Karpas-422 (cell line): ENCODE results near the gene VSIG4. TPM values are rescaled to one million over a fixed set of nuclear protein-coding genes. Genes with fewer than 3 reads are reported as not detected.

Source experiments
- DNase-seq: peaks from one replicate; pipeline ENCODE4 v3.0.0-alpha.2; 2015
- H2AFZ ChIP-seq: fragments of 200-600 bp; sonication (generic); 2 replicates; pipeline ENCODE4 v1.6.1; 2014; ENCODE audit warnings: antibody characterized with exemption, low read length, mixed read lengths
- H3K27ac ChIP-seq: fragments of 200-600 bp; sonication (generic); 2 replicates; pipeline ENCODE4 v1.5.1; 2014; ENCODE audit warnings: mild to moderate bottlenecking, low read length, moderate library complexity
- H3K27me3 ChIP-seq: fragments of 200-600 bp; sonication (generic); 2 replicates; pipeline ENCODE4 v1.6.1; 2014; ENCODE audit warnings: low read length, mixed read lengths
- H3K36me3 ChIP-seq: fragments of 200-600 bp; sonication (generic); 2 replicates; pipeline ENCODE4 v1.6.1; 2014; ENCODE audit warnings: low read length, mixed read lengths; ENCODE audit not compliant: insufficient read depth
- H3K4me1 ChIP-seq: fragments of 200-600 bp; sonication (generic); 2 replicates; pipeline ENCODE4 v1.6.1; 2014; ENCODE audit warnings: mild to moderate bottlenecking, low read length, mixed read lengths
- H3K4me2 ChIP-seq: fragments of 200-600 bp; sonication (generic); 2 replicates; pipeline ENCODE4 v1.6.1; 2014; ENCODE audit warnings: low read length, low read depth, mild to moderate bottlenecking; ENCODE audit not compliant: poor library complexity, severe bottlenecking
- H3K4me3 ChIP-seq: fragments of 200-600 bp; sonication (generic); 2 replicates; pipeline ENCODE4 v1.5.1; 2014; ENCODE audit warnings: mild to moderate bottlenecking, antibody characterized with exemption, low read length, mixed read lengths
- H3K79me2 ChIP-seq: fragments of 200-600 bp; sonication (generic); 2 replicates; pipeline ENCODE4 v1.6.1; 2014; ENCODE audit warnings: mild to moderate bottlenecking, low read length, mixed read lengths
- H3K9ac ChIP-seq: fragments of 200-600 bp; sonication (generic); 2 replicates; pipeline ENCODE4 v1.6.0; 2014; ENCODE audit warnings: low read length
- H3K9me2 ChIP-seq: fragments of 200-600 bp; sonication (generic), shearing (Covaris generic); replicated peaks from 2 replicates; pipeline ENCODE4 v1.6.0; 2014; ENCODE audit warnings: mild to moderate bottlenecking, low read length, moderate library complexity; ENCODE audit not compliant: insufficient read depth
- H3K9me3 ChIP-seq: fragments of 300-700, 200-600 bp; sonication (generic); 2 replicates; pipeline ENCODE4 v1.6.1; 2014; ENCODE audit warnings: low read length, mixed read lengths
- H4K20me1 ChIP-seq: fragments of 200-600 bp; sonication (generic); 2 replicates; pipeline ENCODE4 v1.6.1; 2014; ENCODE audit warnings: mild to moderate bottlenecking, antibody characterized with exemption, low read length, low read depth; ENCODE audit not compliant: insufficient read depth
- total RNA-seq: library from RNA; depleted of rRNA; stranded (reverse); fragments of >200 nt; shearing (Covaris generic); gene quantifications from 2 replicates; pipeline ENCODE4 v1.2.3, GENCODE V29; 2014; ENCODE audit warnings: low replicate concordance

Gene VSIG4
- total RNA-seq, 1 experiment from 2014 or later: not detected

DNA sequence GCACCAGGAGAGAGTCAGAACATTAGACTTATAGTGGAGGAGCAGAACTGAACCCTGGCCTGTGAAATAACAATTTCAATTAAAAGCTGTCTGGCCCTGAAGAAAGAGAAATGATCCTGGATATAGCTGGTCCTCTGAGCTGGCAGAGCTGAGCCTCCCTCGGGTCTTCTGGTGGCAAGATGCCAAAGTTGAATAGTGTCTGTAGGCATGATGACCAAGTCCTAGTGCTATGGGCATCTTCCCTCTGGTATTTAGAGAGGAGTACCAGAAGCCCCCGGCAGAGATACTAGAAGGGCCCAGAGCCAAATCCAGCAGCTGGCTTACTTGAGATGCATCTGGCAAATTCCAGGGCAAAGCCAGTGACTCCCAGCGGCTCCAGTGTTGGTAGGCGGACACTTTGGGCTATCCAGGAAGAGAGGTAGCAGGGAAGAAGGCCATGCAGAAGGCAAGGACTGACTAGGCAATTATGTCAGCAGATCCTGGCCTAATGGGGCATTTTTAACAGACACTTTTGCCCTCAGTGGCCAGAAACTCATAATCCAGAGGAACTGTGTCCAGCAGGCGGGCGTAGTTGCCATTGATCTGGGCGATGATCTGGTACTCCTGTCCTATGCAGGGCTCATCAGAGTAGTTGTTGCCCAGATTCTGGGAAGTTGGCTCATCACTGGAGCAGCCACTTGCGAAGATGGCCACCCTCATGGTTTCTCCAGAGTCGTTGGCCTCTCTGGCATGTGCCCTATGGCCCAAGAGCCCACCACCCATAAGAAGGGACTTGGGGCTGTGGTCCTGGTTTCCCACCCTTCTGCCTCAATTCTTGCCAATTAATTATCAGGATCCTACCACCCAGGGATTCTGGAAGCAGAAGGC, 17.9 kb downstream of the VSIG4 start:
- H3K27ac ChIP-seq: no peak overlapping the region
- H3K4me1 ChIP-seq: no peaks in the 10 kb centered on the region
- no peak overlapping the region for H2AFZ ChIP-seq
- no peaks in the 10 kb centered on the region for H3K79me2 ChIP-seq
- no peak overlapping the region for H3K4me2 ChIP-seq
- no peak for DNase-seq
- H3K36me3 ChIP-seq: no peaks in the 10 kb centered on the region
- no peaks in the 10 kb centered on the region for H3K9me2 ChIP-seq
- no peaks in the 10 kb centered on the region for H3K27me3 ChIP-seq
- H4K20me1 ChIP-seq: no peaks in the 10 kb centered on the region
- no peaks in the 10 kb centered on the region for H3K9me3 ChIP-seq
- H3K4me3 ChIP-seq: no peak overlapping the region
- H3K9ac ChIP-seq: no peak overlapping the region

DNA sequence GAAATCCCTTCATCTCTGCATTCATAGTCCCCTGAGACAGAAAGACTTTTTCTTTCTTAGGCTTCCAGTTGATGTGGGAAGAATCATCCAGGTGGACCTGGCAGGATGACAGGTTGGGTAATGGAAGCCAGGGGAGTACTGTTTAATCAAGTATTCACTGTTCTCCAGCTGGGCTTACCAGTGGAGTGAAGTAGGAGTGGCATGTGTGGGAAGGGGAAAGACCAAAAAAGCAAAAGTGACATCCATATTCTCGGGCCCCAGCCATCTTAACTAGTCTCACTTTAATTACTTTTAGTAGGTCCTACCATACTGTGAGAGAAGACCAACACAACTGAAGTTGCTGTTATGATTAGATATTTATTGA, 18.5 kb downstream of the VSIG4 start:
- Histone ChIP-seq H3K4me1 (no peaks in the 10 kb centered on the region), H3K79me2 (no peaks in the 10 kb centered on the region)

DNA sequence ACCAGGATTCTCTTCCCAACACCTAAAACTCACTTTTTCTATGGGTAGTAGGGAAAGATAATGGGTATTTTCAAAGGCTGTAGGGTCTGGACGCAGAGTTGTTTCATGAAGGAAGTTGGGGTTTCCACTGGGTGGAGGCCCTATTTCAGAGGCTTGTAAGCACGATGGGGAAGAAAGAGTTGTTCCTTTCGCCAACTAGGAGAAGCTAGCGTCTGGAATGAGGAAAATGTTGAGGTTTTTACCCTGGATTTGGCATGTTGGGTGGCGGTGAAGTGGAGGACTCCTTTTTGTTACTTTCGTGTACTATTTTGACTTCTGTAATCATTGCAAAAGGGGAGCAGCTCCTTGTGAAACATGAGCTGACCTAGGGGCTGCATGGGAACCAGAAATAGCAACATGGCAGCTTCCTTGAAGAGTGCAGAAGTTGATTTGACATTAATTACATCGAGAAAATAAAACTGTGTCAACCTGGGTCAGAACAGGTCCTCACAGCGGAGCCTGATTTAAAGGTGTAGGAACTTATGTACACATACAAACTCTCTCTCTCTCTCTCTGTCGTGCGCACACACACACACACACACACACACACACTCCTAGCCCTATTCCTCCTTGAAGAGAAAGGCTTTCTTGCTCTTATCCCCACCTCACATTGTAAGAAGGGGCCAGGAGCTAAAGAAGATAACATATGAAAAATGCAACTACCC, 19.1 kb downstream of the VSIG4 start:
- no peak overlapping the region for H2AFZ ChIP-seq

More for the DNA sequence above, 18.5 kb downstream of the VSIG4 start:
- Histone ChIP-seq H3K27ac (no peak overlapping the region), H3K9ac (no peak overlapping the region), H2AFZ (no peak overlapping the region), H3K4me3 (no peak overlapping the region), H3K9me3 (no peaks in the 10 kb centered on the region), H3K27me3 (no peaks in the 10 kb centered on the region), H4K20me1 (no peaks in the 10 kb centered on the region), H3K36me3 (no peaks in the 10 kb centered on the region), H3K9me2 (no peaks in the 10 kb centered on the region), H3K4me2 (no peak overlapping the region)
- no peak for DNase-seq

DNA sequence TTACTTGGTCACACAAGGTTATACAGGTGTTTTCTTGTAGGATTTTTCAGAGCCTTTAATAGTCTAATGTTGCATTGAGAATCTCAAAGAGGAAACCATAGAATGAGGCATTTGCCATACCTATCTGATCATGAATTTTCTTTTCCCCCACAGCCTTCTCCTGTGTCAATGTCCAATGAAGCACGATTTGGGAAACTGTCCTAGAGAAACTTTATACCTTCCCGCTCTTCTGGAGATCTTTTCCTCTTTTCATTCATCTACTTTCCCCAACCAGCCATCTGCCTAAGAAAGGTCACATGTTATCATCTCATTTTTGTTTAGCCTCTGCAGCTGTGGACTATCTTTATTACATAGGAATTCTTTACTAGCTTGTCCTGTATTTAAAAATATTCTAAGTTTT, 19.9 kb downstream of the VSIG4 start:
- no peaks in the 10 kb centered on the region for H3K9me2 ChIP-seq
- no peaks in the 10 kb centered on the region for H3K9me3 ChIP-seq
- H3K27me3 ChIP-seq: no peaks in the 10 kb centered on the region
- no peak for DNase-seq
- H3K79me2 ChIP-seq: no peaks in the 10 kb centered on the region
- no peak overlapping the region for H3K4me3 ChIP-seq
- H3K36me3 ChIP-seq: no peaks in the 10 kb centered on the region
- no peak overlapping the region for H3K4me2 ChIP-seq
- no peak overlapping the region for H2AFZ ChIP-seq
- H3K4me1 ChIP-seq: no peaks in the 10 kb centered on the region
- H3K27ac ChIP-seq: no peak overlapping the region
- H4K20me1 ChIP-seq: no peaks in the 10 kb centered on the region
- no peak overlapping the region for H3K9ac ChIP-seq

More for the DNA sequence above, 19.1 kb downstream of the VSIG4 start:
- Histone ChIP-seq H3K4me1 (no peaks in the 10 kb centered on the region), H4K20me1 (no peaks in the 10 kb centered on the region), H3K9ac (no peak overlapping the region), H3K4me2 (no peak overlapping the region), H3K79me2 (no peaks in the 10 kb centered on the region), H3K9me3 (no peaks in the 10 kb centered on the region), H3K36me3 (no peaks in the 10 kb centered on the region), H3K4me3 (no peak overlapping the region), H3K9me2 (no peaks in the 10 kb centered on the region), H3K27ac (no peak overlapping the region), H3K27me3 (no peaks in the 10 kb centered on the region)
- no peak for DNase-seq

DNA sequence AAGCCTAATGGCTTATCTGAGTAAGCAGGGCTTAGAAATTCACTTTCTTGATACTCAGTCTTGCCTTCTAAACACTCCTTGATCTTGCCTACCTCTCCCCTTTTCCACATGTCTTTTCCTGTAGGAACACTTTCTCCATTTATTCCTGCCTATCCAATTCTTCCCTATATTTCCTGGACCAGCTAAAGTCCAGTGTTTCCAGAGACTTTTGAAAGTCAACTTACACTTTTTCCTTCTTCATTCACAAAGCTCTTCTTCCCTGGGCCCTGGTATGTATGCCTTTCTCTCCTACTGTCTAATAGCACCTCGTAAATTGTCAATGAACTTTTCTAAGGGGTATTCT, 20.6 kb downstream of the VSIG4 start:
- H3K36me3 ChIP-seq: no peaks in the 10 kb centered on the region
- H3K9ac ChIP-seq: no peak overlapping the region
- H2AFZ ChIP-seq: no peak overlapping the region
- no peak overlapping the region for H3K4me3 ChIP-seq
- H3K27ac ChIP-seq: no peak overlapping the region
- H4K20me1 ChIP-seq: no peaks in the 10 kb centered on the region
- no peak overlapping the region for H3K4me2 ChIP-seq
- H3K9me2 ChIP-seq: no peaks in the 10 kb centered on the region
- H3K27me3 ChIP-seq: no peaks in the 10 kb centered on the region
- H3K4me1 ChIP-seq: no peaks in the 10 kb centered on the region
- no peak for DNase-seq
- H3K9me3 ChIP-seq: no peaks in the 10 kb centered on the region
- no peaks in the 10 kb centered on the region for H3K79me2 ChIP-seq

DNA sequence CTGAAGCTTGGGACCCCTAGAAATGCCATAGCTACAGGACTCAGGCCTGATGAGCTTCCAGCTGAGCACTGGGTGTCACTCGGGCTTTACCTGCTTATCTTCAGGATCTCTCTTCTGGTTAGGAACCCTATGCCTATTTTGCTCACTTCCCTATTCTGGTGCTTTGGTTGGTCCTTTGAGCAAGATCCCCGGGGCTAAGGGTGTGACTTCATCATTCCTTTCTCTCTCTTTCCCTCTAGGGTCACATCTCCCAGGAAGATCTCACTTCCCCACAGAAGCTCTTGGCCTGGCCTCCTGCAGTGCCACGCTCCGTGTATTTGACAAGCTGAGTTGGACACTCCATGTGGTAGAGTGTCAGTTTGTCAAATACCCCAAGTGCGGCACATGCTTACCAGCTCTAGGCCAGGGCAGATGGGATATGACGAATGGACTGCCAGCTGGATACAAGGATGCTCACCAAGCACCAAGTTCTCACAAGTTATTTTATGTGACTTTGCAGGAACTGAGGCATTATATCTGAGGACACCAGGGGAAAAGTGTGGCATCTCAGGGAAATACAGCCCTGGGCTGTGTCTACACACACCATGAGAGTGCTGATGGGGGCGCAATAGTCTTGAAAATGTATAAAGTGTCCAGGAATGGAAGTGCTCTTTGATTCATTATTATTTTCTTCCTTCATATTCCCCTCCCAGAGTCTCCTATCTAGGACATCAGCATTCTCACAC, 21.1 kb downstream of the VSIG4 start:
- no peak overlapping the region for H3K4me3 ChIP-seq
- no peaks in the 10 kb centered on the region for H3K9me3 ChIP-seq
- H3K9ac ChIP-seq: no peak overlapping the region
- no peak for DNase-seq
- no peaks in the 10 kb centered on the region for H3K36me3 ChIP-seq
- H3K79me2 ChIP-seq: no peaks in the 10 kb centered on the region
- H3K27me3 ChIP-seq: no peaks in the 10 kb centered on the region
- H3K4me2 ChIP-seq: no peak overlapping the region
- no peak overlapping the region for H3K27ac ChIP-seq
- no peaks in the 10 kb centered on the region for H3K4me1 ChIP-seq
- no peaks in the 10 kb centered on the region for H3K9me2 ChIP-seq
- no peak overlapping the region for H2AFZ ChIP-seq
- H4K20me1 ChIP-seq: no peaks in the 10 kb centered on the region

DNA sequence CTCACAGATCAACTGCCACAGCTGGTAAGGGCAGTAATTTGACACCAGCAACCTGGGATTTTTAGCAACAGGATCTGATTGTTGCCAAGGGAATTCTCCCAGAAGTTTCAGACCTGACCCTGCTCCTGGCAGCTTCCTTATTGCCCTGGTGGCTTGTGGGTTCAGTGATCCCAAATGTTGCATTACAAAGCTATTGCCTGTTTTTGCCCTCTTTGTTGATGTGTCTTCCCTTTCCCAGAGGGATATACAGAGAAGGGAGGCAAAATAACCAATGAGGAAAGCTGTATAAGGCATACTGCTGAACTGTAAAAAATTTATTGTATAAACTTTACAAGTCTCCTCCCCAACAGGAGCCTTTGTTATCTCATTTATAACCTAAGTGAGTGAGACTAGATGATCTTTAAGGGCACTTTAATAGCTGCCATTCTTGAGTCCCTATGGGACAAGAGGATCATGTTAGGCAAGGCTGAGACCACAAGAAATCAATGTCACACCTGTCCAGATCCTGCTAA, 22.2 kb downstream of the VSIG4 start:
- H3K4me1 ChIP-seq: no peaks in the 10 kb centered on the region; the same call in 1 of the 2 replicates
- H3K27ac ChIP-seq: no peak overlapping the region
- no peak overlapping the region for H3K9ac ChIP-seq
- no peak overlapping the region for H2AFZ ChIP-seq
- no peak overlapping the region for H3K4me2 ChIP-seq
- H3K9me2 ChIP-seq: no peaks in the 10 kb centered on the region
- H3K36me3 ChIP-seq: no peaks in the 10 kb centered on the region
- no peaks in the 10 kb centered on the region for H3K79me2 ChIP-seq
- no peak overlapping the region for H3K4me3 ChIP-seq
- H3K27me3 ChIP-seq: no peaks in the 10 kb centered on the region
- no peaks in the 10 kb centered on the region for H4K20me1 ChIP-seq
- DNase-seq: no peak
- H3K9me3 ChIP-seq: no peaks in the 10 kb centered on the region
